H1 (cell line): ENCODE results near the gene OR8B2. TPM values are rescaled to one million over a fixed set of nuclear protein-coding genes. Genes with fewer than 3 reads are reported as not detected.

Source experiments
- CTCF ChIA-PET: fragments of 300-600 bp; sonication (Branson Sonifier 250); formaldehyde crosslinking; loops from one replicate; lab custom pipeline; 2021; ENCODE audit not compliant: partially characterized antibody; lab: Charles Lee
- POLR2A ChIA-PET: fragments of 300-600 bp; sonication (Branson Sonifier 250); formaldehyde crosslinking; loops from one replicate; lab custom pipeline; 2021; ENCODE audit warnings: inconsistent platforms; ENCODE audit not compliant: partially characterized antibody; lab: Charles Lee
- DNase-seq, 2 experiments: peaks; one replicate each; pipeline versions ENCODE4 v3.0.0 to v3.0.0-alpha.2; 2010 to 2022; ENCODE audit warnings: low spot score in 2 of 2, low read depth in 1 of 2, mixed read lengths in 1 of 2
- FAIRE-seq: peaks from 2 replicates; lab custom pipeline; 2011; peaks lifted over from hg19 to GRCh38; lab: Jason Lieb, UNC
- H2AFZ ChIP-seq: 2 replicates; pipeline ENCODE4 v1.8.1; 2012; ENCODE audit warnings: low read length, inconsistent platforms
- H2AK5ac ChIP-seq: 2 replicates; pipeline ENCODE4 v1.6.1; 2013; ENCODE audit warnings: low read depth, low read length
- H2BK120ac ChIP-seq: replicated peaks from 2 replicates; pipeline ENCODE3; 2013; ENCODE audit warnings: low read depth, low read length, inconsistent platforms
- H2BK12ac ChIP-seq: 2 replicates; pipeline ENCODE4 v1.6.1; 2013; ENCODE audit warnings: low read depth, low read length
- H2BK15ac ChIP-seq: 2 replicates; pipeline ENCODE4 v1.6.1; 2013; ENCODE audit warnings: low read length
- H2BK20ac ChIP-seq: 2 replicates; pipeline ENCODE4 v1.6.1; 2013; ENCODE audit warnings: low read length
- H2BK5ac ChIP-seq: 2 replicates; pipeline ENCODE4 v1.6.1; 2013; ENCODE audit warnings: low read depth, low read length
- H3K14ac ChIP-seq: 2 replicates; pipeline ENCODE4 v1.6.1; 2013; ENCODE audit warnings: inconsistent platforms; ENCODE audit not compliant: insufficient read length
- H3K18ac ChIP-seq: 2 replicates; pipeline ENCODE4 v1.6.1; 2013; ENCODE audit warnings: low read length; ENCODE audit errors: extremely low read depth
- H3K23ac ChIP-seq: 2 replicates; pipeline ENCODE4 v1.6.1; 2013; ENCODE audit warnings: inconsistent platforms; ENCODE audit not compliant: insufficient read length
- H3K23me2 ChIP-seq: 2 replicates; pipeline ENCODE4 v1.6.1; 2013; ENCODE audit warnings: low read depth, low read length
- H3K27ac ChIP-seq: 2 replicates; pipeline ENCODE4 v1.6.1; 2011; ENCODE audit warnings: low read depth, low read length, inconsistent platforms
- H3K27me3 ChIP-seq, 4 experiments: replicated peaks in 1 of 4; 1 replicate in 1 of 4; 2 replicates in 3 of 4; pipeline versions ENCODE4 v1.6.1 to v1.8.1; 2011 to 2013; ENCODE audit warnings: low read length in 3 of 4, mild to moderate bottlenecking in 3 of 4, inconsistent platforms in 2 of 4, mixed read lengths in 2 of 4, moderate library complexity in 1 of 4; ENCODE audit not compliant: control insufficient read depth in 3 of 4, insufficient read depth in 3 of 4; ENCODE audit errors: extremely low read depth in 1 of 4
- H3K36me3 ChIP-seq, 4 experiments: 2 replicates each; pipeline versions ENCODE4 v1.6.1 to v1.8.1; 2011 to 2013; ENCODE audit warnings: mild to moderate bottlenecking in 4 of 4, low read length in 3 of 4, moderate library complexity in 2 of 4, control low read depth in 1 of 4, inconsistent platforms in 1 of 4; ENCODE audit not compliant: insufficient read depth in 4 of 4, control insufficient read depth in 2 of 4
- H3K4ac ChIP-seq: replicated peaks from 2 replicates; pipeline ENCODE3; 2013; ENCODE audit warnings: low read length, low read depth, mixed read lengths, inconsistent platforms; ENCODE audit not compliant: insufficient read length
- H3K4me1 ChIP-seq, 4 experiments: replicated peaks in 1 of 4; 1 replicate in 1 of 4; 2 replicates in 3 of 4; pipeline versions ENCODE4 v1.6.1 to v1.8.1; 2011 to 2013; ENCODE audit warnings: low read length in 3 of 4, inconsistent platforms in 2 of 4, mixed read lengths in 1 of 4; ENCODE audit not compliant: insufficient read depth in 4 of 4, control insufficient read depth in 3 of 4
- H3K4me2 ChIP-seq, 2 experiments: 2 replicates each; pipeline versions ENCODE4 v1.6.1 to v1.8.1; 2011 to 2013; ENCODE audit warnings: low read depth in 2 of 2, low read length in 2 of 2, control low read depth in 1 of 2, inconsistent platforms in 1 of 2, mild to moderate bottlenecking in 1 of 2; ENCODE audit not compliant: insufficient read depth in 1 of 2
- H3K4me3 ChIP-seq, 4 experiments: fragments of 200-600, 300-600 bp in 1 of 4; sonication (generic), shearing (Covaris generic), sonication (Bioruptor Twin) in 1 of 4; 2 replicates each; pipeline versions ENCODE4 v1.5.1 to v1.8.1; 2011 to 2016; ENCODE audit warnings: low read length in 4 of 4, low read depth in 3 of 4, control low read depth in 2 of 4, inconsistent platforms in 2 of 4, mild to moderate bottlenecking in 2 of 4, mixed read lengths in 1 of 4, moderate library complexity in 1 of 4; ENCODE audit not compliant: insufficient read depth in 2 of 4; ENCODE audit errors: extremely low read depth in 1 of 4
- H3K56ac ChIP-seq: replicated peaks from 2 replicates; pipeline ENCODE3; 2013; ENCODE audit warnings: low read depth, mild to moderate bottlenecking, mixed read lengths, low read length, inconsistent platforms; ENCODE audit not compliant: insufficient read length
- H3K79me1 ChIP-seq: 2 replicates; pipeline ENCODE4 v1.6.1; 2013; ENCODE audit warnings: low read depth, low read length, control low read depth
- H3K79me2 ChIP-seq, 2 experiments: 2 replicates each; pipeline versions ENCODE4 v1.6.1 to v1.8.1; 2012 to 2013; ENCODE audit warnings: low read length in 2 of 2, mild to moderate bottlenecking in 2 of 2, inconsistent platforms in 1 of 2; ENCODE audit not compliant: insufficient read depth in 2 of 2, control insufficient read depth in 1 of 2
- H3K9ac ChIP-seq, 4 experiments: replicated peaks in 1 of 4; 1 replicate in 1 of 4; 2 replicates in 3 of 4; pipeline versions ENCODE4 v1.6.1 to v1.8.1; 2011 to 2013; ENCODE audit warnings: low read depth in 3 of 4, low read length in 3 of 4, control low read depth in 2 of 4, mild to moderate bottlenecking in 2 of 4, moderate library complexity in 2 of 4, inconsistent platforms in 1 of 4; ENCODE audit errors: extremely low read depth in 1 of 4
- H3K9me3 ChIP-seq, 2 experiments: 2 replicates each; pipeline versions ENCODE4 v1.6.1 to v1.8.1; 2012 to 2013; ENCODE audit warnings: mild to moderate bottlenecking in 2 of 2, moderate library complexity in 2 of 2, control low read depth in 1 of 2, inconsistent platforms in 1 of 2, low read depth in 1 of 2, low read length in 1 of 2, mixed read lengths in 1 of 2; ENCODE audit not compliant: insufficient read depth in 2 of 2
- H4K20me1 ChIP-seq, 2 experiments: replicated peaks in 1 of 2; 2 replicates each; pipeline versions ENCODE3 to v1.8.1; 2011 to 2013; ENCODE audit warnings: inconsistent platforms in 2 of 2, low read length in 2 of 2, mild to moderate bottlenecking in 1 of 2; ENCODE audit not compliant: insufficient read depth in 2 of 2, control insufficient read depth in 1 of 2
- H4K5ac ChIP-seq: 2 replicates; pipeline ENCODE4 v1.6.1; 2013; ENCODE audit warnings: low read length, low read depth, mixed read lengths, inconsistent platforms; ENCODE audit not compliant: insufficient read length
- H4K8ac ChIP-seq: 2 replicates; pipeline ENCODE4 v1.8.0; 2013; ENCODE audit warnings: mild to moderate bottlenecking, moderate library complexity, low read length, inconsistent platforms; ENCODE audit not compliant: insufficient read depth; ENCODE audit errors: extremely low read depth
- H4K91ac ChIP-seq: replicated peaks from 2 replicates; pipeline ENCODE3; 2013; ENCODE audit warnings: low read length, mixed read lengths, inconsistent platforms; ENCODE audit not compliant: insufficient read length
- ASH2L ChIP-seq: fragments of 200-600, 300-600 bp; sonication (generic); IDR thresholded peaks from one replicate; pipeline ENCODE4 v1.7.1; 2017; ENCODE audit warnings: low read length
- JUN ChIP-seq: IDR thresholded peaks from 2 replicates; pipeline ENCODE4 v1.6.1; 2011; ENCODE audit warnings: low read depth, mild to moderate bottlenecking, improper control_type of control experiment, low read length
- JUND ChIP-seq: IDR thresholded peaks from 2 replicates; pipeline ENCODE4 v1.6.1; 2011; ENCODE audit warnings: mild to moderate bottlenecking, improper control_type of control experiment, low read length
- RAD21 ChIP-seq, 2 experiments: IDR thresholded peaks in 1 of 2; conservative IDR thresholded peaks in 1 of 2; 2 replicates each; pipeline ENCODE4 v1.6.1; 2011; ENCODE audit warnings: low read depth in 2 of 2, low read length in 2 of 2, improper control_type of control experiment in 1 of 2, inconsistent platforms in 1 of 2, mild to moderate bottlenecking in 1 of 2, moderate library complexity in 1 of 2
- RNF2 ChIP-seq: fragments of 200-900, 300-1000 bp; sonication (generic); IDR thresholded peaks from 2 replicates; pipeline ENCODE4 v1.7.1; 2016; ENCODE audit warnings: borderline replicate concordance, low read depth, mild to moderate bottlenecking, antibody characterized with exemption, low read length; ENCODE audit not compliant: poor library complexity, severe bottlenecking; ENCODE audit errors: missing control alignments
- TAF7 ChIP-seq: optimal IDR thresholded peaks from 2 replicates; pipeline ENCODE3; 2011; ENCODE audit warnings: low read depth, mild to moderate bottlenecking, inconsistent platforms, low read length, moderate library complexity, borderline replicate concordance
- TEAD4 ChIP-seq: IDR thresholded peaks from 2 replicates; pipeline ENCODE4 v1.6.1; 2012; ENCODE audit warnings: low read depth, low read length, inconsistent platforms, mixed read lengths
- WGBS, 2 experiments: shearing (Covaris generic) in 1 of 2; methylation state at CpG; one replicate each; pipeline versions ENCODE4 v1.1.6 to v1.1.7; 2013 to 2015; ENCODE audit warnings: low lambda C conversion rate in 2 of 2, mixed read lengths in 2 of 2, inconsistent platforms in 1 of 2, low coverage in 1 of 2, missing lambda C conversion rate in 1 of 2; ENCODE audit not compliant: insufficient replicate concordance in 2 of 2, insufficient coverage in 1 of 2, insufficient read length in 1 of 2; ENCODE audit errors: extremely low coverage in 1 of 2, missing lambda C conversion rate in 1 of 2; 5-methylcytosine and 5-hydroxymethylcytosine counted together
- polyA plus RNA-seq, 7 experiments: library from polyadenylated mRNA; depleted of rRNA in 3 of 7; stranded (reverse) in 5 of 7; unstranded in 2 of 7; fragments of >200 nt in 5 of 7; fragments of 200-250 nt in 2 of 7; gene quantifications; 1 replicate in 5 of 7; 2 replicates in 1 of 7; 4 replicates in 1 of 7; pipeline versions ENCODE4 v1.2.1 to v1.2.3, GENCODE V29; 2011 to 2013; ENCODE audit warnings: missing spikeins in 2 of 7, mixed read lengths in 2 of 7
- total RNA-seq: library from RNA; stranded (reverse); fragmentation: NEBNext Ultra II Directional; extraction: Animal tissue kit (Norgen Biotek cat#: 25700); gene quantifications from 2 replicates; pipeline ENCODE4 v1.2.1, GENCODE V29; 2021
- TF ChIP-seq, protein P1 (sequence below), 3 experiments: IDR thresholded peaks; 1 replicate in 2 of 3; 2 replicates in 1 of 3; pipeline versions ENCODE4 v1.5.1 to v1.6.1; 2011; ENCODE audit warnings: low read length in 3 of 3, mild to moderate bottlenecking in 3 of 3, inconsistent platforms in 2 of 3, low read depth in 1 of 3, moderate library complexity in 1 of 3; ENCODE audit not compliant: insufficient read depth in 1 of 3; ENCODE audit errors: control extremely low read depth in 1 of 3
- TF ChIP-seq, protein P2 (sequence below): IDR thresholded peaks from 2 replicates; pipeline ENCODE4 v1.6.1; 2011; ENCODE audit warnings: low read depth, mild to moderate bottlenecking, low read length; ENCODE audit not compliant: insufficient read depth

Gene OR8B2
- total and polyA plus RNA-seq, 2 of the 8 experiments (the other 6 are each of a cell fraction or from before 2014, with no cell fraction given): not detected

DNA sequence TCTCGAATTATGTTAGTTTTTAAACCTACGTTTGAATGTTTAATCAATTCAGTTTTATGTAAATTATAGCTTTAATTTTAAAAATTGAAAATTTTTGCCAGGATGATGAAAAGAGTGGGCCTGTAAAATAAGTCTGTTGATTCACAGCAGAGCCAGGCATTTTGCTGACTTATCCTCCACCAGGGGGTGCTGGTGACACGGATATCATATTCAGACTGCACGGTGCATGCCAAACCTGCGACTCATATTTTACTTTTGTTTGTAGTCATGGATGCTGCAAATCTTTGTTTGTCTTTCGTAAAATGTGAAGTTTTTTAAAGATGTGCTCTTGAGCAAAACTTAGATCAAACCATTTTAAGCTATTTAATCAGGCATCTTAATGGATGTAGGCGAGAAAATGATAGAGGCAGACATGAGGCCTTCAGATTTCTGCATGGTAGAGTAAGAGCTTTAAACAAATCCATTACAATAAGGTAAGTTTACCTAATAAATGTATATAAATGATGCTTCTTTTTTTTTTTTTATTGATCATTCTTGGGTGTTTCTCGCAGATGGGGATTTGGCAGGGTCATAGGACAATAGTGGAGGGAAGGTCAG lies 18.1 kb upstream of the OR8B2 start:
- Histone ChIP-seq H2BK120ac (no peak overlapping the region), H4K5ac (no peak overlapping the region), H4K91ac (no peak overlapping the region), H3K79me1 (no peaks in the 10 kb centered on the region), H3K27ac (no peak overlapping the region), H2AK5ac (no peak overlapping the region), H3K14ac (no peak overlapping the region), H4K8ac (no peak overlapping the region), H3K4ac (no peak overlapping the region), H3K36me3 (no peaks in the 10 kb centered on the region), H2BK20ac (no peak overlapping the region), H4K20me1 (no peaks in the 10 kb centered on the region), H3K23me2 (no peaks in the 10 kb centered on the region), H2BK5ac (no peak overlapping the region), H2BK12ac (no peak overlapping the region), H3K4me3 (no peak overlapping the region), H3K4me1 (no peaks in the 10 kb centered on the region), H3K9ac (no peak overlapping the region), H3K79me2 (no peaks in the 10 kb centered on the region), H2BK15ac (no peak overlapping the region), H3K9me3 (no peaks in the 10 kb centered on the region), H3K18ac (no peak overlapping the region), H3K27me3 (no peaks in the 10 kb centered on the region), H3K56ac (no peak overlapping the region), H3K4me2 (no peak overlapping the region), H2AFZ (no peak overlapping the region), H3K23ac (no peak overlapping the region)
- FAIRE-seq (peak; percentile 81), DNase-seq (peak; percentile 31 to 64)
- 63% methylated on average over 8 of the region's 8 CpGs; no CpG with 5 or more reads in 1 of the 2 experiments for WGBS, 2 experiments
- CTCF ChIA-PET: interaction anchor here (0.7 to 2.9 kb wide), 44 partner anchors 10 to 464 kb away, joined by 3 to 22 read pairs (median 4); partner anchors contain the start of genes OR8B12 and TBRG1
- POLR2A ChIA-PET: no interaction called here
- TF ChIP-seq, protein P1, sequence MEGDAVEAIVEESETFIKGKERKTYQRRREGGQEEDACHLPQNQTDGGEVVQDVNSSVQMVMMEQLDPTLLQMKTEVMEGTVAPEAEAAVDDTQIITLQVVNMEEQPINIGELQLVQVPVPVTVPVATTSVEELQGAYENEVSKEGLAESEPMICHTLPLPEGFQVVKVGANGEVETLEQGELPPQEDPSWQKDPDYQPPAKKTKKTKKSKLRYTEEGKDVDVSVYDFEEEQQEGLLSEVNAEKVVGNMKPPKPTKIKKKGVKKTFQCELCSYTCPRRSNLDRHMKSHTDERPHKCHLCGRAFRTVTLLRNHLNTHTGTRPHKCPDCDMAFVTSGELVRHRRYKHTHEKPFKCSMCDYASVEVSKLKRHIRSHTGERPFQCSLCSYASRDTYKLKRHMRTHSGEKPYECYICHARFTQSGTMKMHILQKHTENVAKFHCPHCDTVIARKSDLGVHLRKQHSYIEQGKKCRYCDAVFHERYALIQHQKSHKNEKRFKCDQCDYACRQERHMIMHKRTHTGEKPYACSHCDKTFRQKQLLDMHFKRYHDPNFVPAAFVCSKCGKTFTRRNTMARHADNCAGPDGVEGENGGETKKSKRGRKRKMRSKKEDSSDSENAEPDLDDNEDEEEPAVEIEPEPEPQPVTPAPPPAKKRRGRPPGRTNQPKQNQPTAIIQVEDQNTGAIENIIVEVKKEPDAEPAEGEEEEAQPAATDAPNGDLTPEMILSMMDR (IDR thresholded peaks at IDR 0.05; ENCODE audit: control extremely low read depth in 1 of 3, insufficient read depth in 1 of 3, low read depth in 1 of 3, low read length in 3 of 3): peak; percentile 57 to 78 (median 75)
- TF ChIP-seq RAD21 (IDR thresholded peaks at IDR 0.05 in 1 of 2, conservative IDR thresholded peaks at IDR 0.05 in 1 of 2; ENCODE audit: low read depth in 2 of 2, low read length in 2 of 2) (peak; percentile 67 to 77), TAF7 (no peak), ASH2L (no peak), TEAD4 (no peak), JUN (peak; percentile 84), RNF2 (no peak), JUND (peak; percentile 95)
- TF ChIP-seq, protein P2, sequence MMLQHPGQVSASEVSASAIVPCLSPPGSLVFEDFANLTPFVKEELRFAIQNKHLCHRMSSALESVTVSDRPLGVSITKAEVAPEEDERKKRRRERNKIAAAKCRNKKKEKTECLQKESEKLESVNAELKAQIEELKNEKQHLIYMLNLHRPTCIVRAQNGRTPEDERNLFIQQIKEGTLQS: no peak
